ENCODE measurements around the gene HIVEP3.

DNA sequence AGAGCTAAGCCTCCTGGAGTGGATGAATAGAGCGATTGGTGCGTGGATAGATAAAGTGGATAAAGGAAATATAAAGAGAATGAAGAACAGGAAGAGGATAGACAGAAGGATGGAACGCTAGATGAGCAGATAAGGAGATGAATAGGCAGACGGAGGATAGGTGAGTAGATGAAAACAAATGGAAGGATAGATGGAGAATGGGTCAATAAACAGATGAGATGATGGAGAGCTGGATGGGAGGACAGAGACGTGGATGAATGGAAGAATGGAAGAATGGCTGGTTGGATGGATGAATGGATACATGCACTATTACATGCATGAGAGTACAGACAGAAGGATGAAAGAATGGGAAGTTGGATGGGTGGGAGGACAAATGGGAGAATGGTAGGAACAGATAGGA lies 399.1 kb downstream of the HIVEP3 start:
- TF ChIP-seq, protein P1, sequence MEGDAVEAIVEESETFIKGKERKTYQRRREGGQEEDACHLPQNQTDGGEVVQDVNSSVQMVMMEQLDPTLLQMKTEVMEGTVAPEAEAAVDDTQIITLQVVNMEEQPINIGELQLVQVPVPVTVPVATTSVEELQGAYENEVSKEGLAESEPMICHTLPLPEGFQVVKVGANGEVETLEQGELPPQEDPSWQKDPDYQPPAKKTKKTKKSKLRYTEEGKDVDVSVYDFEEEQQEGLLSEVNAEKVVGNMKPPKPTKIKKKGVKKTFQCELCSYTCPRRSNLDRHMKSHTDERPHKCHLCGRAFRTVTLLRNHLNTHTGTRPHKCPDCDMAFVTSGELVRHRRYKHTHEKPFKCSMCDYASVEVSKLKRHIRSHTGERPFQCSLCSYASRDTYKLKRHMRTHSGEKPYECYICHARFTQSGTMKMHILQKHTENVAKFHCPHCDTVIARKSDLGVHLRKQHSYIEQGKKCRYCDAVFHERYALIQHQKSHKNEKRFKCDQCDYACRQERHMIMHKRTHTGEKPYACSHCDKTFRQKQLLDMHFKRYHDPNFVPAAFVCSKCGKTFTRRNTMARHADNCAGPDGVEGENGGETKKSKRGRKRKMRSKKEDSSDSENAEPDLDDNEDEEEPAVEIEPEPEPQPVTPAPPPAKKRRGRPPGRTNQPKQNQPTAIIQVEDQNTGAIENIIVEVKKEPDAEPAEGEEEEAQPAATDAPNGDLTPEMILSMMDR (conservative IDR thresholded peaks at IDR 0.05): no peak
- no peak for TF ChIP-seq EZH2 (IDR thresholded peaks at IDR 0.05; ENCODE audit: low read depth)
